Stimulated activated CD4-positive, alpha-beta T cell treated with anti-CD3 and anti-CD28 coated beads, TNF-alpha, amount 100 ng/mL, for 48 hours (primary cell): ENCODE measurements around the gene PLEKHA4.
"Not testable (repeated sequence)": the region's sequence is repeated elsewhere in the genome, so short reads cannot be mapped to it uniquely, and the experiment has no call there.

Experiments
- DNase-seq, 3 donors: peaks; one replicate each; pipeline ENCODE4 v3.0.0-alpha.2; 2020; ENCODE audit warnings: low read depth in 3 of 3

Gene PLEKHA4

GRCh38 chr19:48889496-48889895 lies 21.1 kb upstream of the PLEKHA4 start:
- DNase-seq = not testable (repeated sequence)

- DNase-seq = no peak
These were observed 19.6 kb upstream of the PLEKHA4 start for GRCh38 chr19:48887861-48888612.

GRCh38 chr19:48883726-48884125 lies 15.3 kb upstream of the PLEKHA4 start:
- DNase-seq = no peak

GRCh38 chr19:48881741-48882657 lies 13.6 kb upstream of the PLEKHA4 start:
- no peak for DNase-seq

DNA sequence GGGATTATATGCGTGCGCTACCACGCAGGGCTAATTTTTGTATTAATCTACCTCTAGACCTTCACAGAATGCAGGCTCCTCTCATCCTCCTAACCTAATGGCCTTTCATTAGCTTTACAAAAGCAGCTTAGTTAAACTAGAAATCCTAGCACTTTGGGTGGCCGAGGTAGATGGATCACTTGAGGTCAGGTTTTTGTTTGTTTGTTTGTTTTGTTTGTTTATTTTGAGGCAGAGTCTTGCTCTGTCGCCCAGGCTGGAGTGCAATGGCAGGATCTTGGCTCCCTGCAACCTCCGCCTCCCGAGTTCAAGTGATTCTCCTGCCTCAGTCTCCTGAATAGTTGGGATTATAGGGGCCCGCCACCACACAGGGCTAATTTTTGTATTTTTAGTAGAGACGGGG lies 11.3 kb upstream of the PLEKHA4 start:
- not testable (repeated sequence) for DNase-seq

- DNase-seq = no peak
These were observed 10.7 kb upstream of the PLEKHA4 start for GRCh38 chr19:48879025-48879637.

- DNase-seq = no peak
These were observed 10.0 kb upstream of the PLEKHA4 start for GRCh38 chr19:48878196-48879024.

GRCh38 chr19:48877855-48878195 lies 9.4 kb upstream of the PLEKHA4 start:
- no peak for DNase-seq

DNA sequence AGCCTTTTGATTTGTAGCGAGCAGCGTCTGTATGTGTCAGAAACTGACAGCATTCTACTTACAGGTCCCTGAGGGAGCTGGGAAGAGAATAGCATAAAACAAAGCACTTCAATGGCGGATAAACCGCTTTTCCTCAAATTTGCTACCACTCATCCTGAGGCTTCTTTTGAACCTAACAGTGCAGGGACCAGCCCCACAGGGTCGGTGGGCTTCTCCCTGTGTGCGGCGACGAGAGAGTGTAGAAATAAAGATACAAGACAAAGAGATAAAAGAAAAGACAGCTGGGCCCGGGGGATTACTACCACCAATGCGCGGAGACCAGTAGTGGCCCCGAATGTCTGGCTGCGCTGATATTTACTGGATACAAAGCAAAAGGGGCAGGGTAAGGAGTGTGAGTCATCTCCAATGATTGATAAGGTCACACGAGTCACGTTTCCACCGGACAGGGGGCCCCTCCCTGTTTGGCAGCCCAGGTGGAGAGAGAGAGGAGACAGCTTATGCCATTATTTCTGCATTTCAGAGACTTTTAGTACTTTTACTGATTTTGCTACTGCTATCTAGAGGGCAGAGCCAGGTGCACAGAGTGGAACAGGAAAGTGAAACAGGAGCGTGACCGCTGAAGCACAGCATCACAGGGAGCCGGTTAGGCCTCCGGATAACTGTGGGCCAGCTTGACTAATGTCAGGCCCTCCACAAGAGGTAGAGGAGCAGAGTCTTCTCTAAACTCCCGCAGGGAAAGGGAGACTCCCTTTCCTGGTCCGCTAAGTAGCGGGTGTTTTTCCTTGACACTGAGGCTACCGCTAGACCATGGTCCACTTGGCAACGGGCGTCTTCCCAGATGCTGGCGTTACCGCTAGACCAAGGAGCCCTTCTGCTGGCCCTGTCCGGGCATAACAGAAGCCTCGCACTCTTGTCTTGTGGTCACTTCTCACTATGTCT lies 7.9 kb upstream of the PLEKHA4 start:
- DNase-seq = not testable (repeated sequence)

GRCh38 chr19:48874303-48875135 lies 6.1 kb upstream of the PLEKHA4 start:
- DNase-seq = no peak

- no peak for DNase-seq
These were observed 5.3 kb upstream of the PLEKHA4 start for GRCh38 chr19:48873476-48874302.

GRCh38 chr19:48872884-48873475 lies 4.6 kb upstream of the PLEKHA4 start:
- peak in 2 of 3 donors; percentile 54 to 69 for DNase-seq

- peak; percentile 93 to 99 (median 98) for DNase-seq
These were observed 3.9 kb upstream of the PLEKHA4 start, which contains the start of gene PPP1R15A for GRCh38 chr19:48872182-48872883. Gene PPP1R15A (plus strand): TSS chr19:48872421. CDS start chr19:48873234, 813 bp downstream.

GRCh38 chr19:48871471-48872181 lies 3.2 kb upstream of the PLEKHA4 start:
- DNase-seq = not testable (repeated sequence)

GRCh38 chr19:48870048-48870447 lies 1.6 kb upstream of the PLEKHA4 start:
- DNase-seq = no peak

- no peak for DNase-seq
These were observed 687 bp downstream of the PLEKHA4 start for GRCh38 chr19:48867746-48868113.
